GM21526 (cell line): Measurements from ENCODE around the gene SULT4A1.
"Not testable (repeated sequence)": the region's sequence is repeated elsewhere in the genome, so short reads cannot be mapped to it uniquely, and the experiment has no call there.

Source experiments
- ATAC-seq: cut with Tn5 transposase; IDR thresholded peaks from one replicate; pipeline ENCODE4 v1.9.1; 2021; ENCODE audit warnings: moderate library complexity; ENCODE audit not compliant: unreplicated experiment, low FRiP score

The SULT4A1 gene

GRCh38 chr22:43862074-43862881, at the start of gene SULT4A1:
Gene SULT4A1 (minus strand): TSS chr22:43862513. CDS start chr22:43862382, 131 bp downstream.
- no peak for ATAC-seq

- no peak for ATAC-seq
Measured at GRCh38 chr22:43911351-43911750, 49.0 kb upstream of the SULT4A1 start.

- no peak for ATAC-seq
Measured at GRCh38 chr22:43910178-43910695, 47.9 kb upstream of the SULT4A1 start.

- ATAC-seq = no peak
Measured at GRCh38 chr22:43909708-43910107, 47.4 kb upstream of the SULT4A1 start.

GRCh38 chr22:43905681-43906080, 43.4 kb upstream of the SULT4A1 start:
- no peak for ATAC-seq

GRCh38 chr22:43904412-43904811, 42.1 kb upstream of the SULT4A1 start:
- ATAC-seq = not testable (repeated sequence)

- not testable (repeated sequence) for ATAC-seq
Measured at GRCh38 chr22:43903033-43903432, 40.7 kb upstream of the SULT4A1 start.

- ATAC-seq = no peak
Measured at GRCh38 chr22:43901976-43902643, 39.8 kb upstream of the SULT4A1 start.

GRCh38 chr22:43900206-43900605, 37.9 kb upstream of the SULT4A1 start:
- no peak for ATAC-seq

- no peak for ATAC-seq
Measured at GRCh38 chr22:43897751-43898261, 35.5 kb upstream of the SULT4A1 start.

- ATAC-seq = no peak
Measured at GRCh38 chr22:43895986-43896645, 33.8 kb upstream of the SULT4A1 start.

- ATAC-seq = no peak
Measured at GRCh38 chr22:43894122-43894521, 31.8 kb upstream of the SULT4A1 start.

GRCh38 chr22:43893266-43893665, 31.0 kb upstream of the SULT4A1 start:
- no peak for ATAC-seq

- ATAC-seq = no peak
Measured at GRCh38 chr22:43892183-43892894, 30.0 kb upstream of the SULT4A1 start.

- ATAC-seq = no peak
Measured at GRCh38 chr22:43891360-43892182, 29.3 kb upstream of the SULT4A1 start, which contains the start of gene PNPLA5. Gene PNPLA5 (minus strand): TSS chr22:43892013. CDS start chr22:43891880, 133 bp downstream.

GRCh38 chr22:43890901-43891331, 28.6 kb upstream of the SULT4A1 start:
- ATAC-seq = no peak

- no peak for ATAC-seq
Measured at GRCh38 chr22:43889860-43890253, 27.5 kb upstream of the SULT4A1 start.

- no peak for ATAC-seq
Measured at GRCh38 chr22:43889201-43889859, 27.0 kb upstream of the SULT4A1 start.

GRCh38 chr22:43888740-43889139, 26.4 kb upstream of the SULT4A1 start:
- no peak for ATAC-seq
